Stimulated activated CD4-positive, alpha-beta T cell treated with anti-CD3 and anti-CD28 coated beads, Interleukin-4, amount 100 ng/mL, for 4 hours (primary cell): ENCODE results near the gene DIAPH3.

Experiments used
- DNase-seq, 2 experiments: peaks; one replicate each; pipeline ENCODE4 v3.0.0-alpha.2; 2020

DIAPH3 gene

DNA sequence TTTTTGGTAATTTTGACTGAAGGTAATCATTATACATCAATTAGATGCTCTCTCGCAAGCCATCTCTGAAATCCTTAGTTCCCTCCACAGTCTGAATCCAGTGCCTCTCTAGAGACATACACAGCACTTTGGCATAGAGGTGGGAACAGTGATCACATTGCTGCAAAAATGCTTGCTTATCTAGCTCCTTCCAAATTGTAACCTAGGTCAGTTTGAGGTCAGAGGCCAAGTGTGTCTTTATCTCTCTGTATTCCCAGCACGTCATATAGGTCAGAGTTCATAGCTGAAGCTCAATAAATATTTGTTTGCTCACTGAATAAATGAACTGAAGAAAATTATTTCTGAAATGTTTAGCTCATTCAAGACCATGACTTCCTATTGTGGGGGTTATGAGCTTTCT is 462.5 kb downstream of the DIAPH3 start:
- DNase-seq: no peak

DNA sequence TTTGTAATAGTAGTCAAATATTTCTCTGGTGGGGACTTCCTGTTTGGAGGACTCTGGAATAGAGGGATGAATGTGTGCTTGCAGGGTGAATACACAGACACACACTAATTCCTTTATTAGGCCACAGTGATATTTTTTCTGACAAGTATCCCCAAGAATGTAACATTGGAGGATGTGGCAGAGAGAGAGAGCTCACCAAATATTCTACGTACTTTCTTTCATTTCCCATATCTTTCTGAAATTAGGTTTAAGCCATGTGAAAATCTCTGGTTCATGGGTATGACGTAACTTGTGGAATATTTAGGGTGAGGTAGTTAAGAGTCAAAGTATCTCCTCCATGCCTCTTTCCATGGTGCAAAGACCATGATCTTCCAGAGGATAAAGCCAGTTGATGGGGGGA is 463.4 kb downstream of the DIAPH3 start:
- DNase-seq: no peak

DNA sequence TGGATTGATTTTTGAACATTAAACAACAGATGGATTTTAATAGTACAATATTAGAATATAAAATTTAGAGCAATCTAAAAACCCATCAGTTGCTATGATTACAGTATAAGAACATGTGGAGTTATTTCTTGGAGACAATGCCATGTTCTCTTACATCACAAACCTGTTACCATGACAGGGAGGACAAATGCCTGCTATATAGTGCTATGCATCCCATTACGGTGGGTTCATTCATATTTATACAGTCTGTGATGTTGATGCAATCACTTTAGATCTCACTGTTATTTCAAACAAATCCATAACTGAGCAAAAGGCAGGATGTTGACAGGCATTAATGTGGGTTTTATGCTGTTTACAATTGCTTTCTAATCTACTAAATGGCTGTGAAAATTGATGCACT is 467.5 kb downstream of the DIAPH3 start:
- DNase-seq: no peak

DNA sequence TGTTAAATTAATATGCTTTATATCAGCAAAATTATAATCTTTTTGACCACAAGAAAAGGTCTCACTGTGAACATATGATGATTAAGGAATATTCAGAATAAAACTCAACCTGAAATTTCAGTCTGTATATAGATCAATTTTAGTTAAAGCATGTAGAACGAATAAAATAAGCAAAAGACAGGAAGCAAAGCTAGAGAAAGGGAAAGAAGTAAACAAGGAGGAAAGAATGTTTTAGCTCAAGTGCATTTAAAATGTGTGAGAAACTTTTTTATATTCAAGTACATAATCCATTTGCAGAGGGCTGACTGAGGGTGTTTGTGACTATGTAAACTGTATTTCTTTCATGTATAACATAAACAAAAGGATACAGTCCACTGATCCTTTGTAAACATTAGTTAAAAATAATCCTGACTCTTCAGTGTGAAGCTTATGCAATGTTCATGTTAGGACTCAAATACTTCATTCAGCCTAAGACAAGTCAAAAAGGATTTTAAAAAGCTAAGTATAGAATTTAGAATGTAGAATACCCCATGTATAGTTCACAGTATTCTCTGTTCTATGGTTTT is 472.1 kb downstream of the DIAPH3 start:
- no peak for DNase-seq

DNA sequence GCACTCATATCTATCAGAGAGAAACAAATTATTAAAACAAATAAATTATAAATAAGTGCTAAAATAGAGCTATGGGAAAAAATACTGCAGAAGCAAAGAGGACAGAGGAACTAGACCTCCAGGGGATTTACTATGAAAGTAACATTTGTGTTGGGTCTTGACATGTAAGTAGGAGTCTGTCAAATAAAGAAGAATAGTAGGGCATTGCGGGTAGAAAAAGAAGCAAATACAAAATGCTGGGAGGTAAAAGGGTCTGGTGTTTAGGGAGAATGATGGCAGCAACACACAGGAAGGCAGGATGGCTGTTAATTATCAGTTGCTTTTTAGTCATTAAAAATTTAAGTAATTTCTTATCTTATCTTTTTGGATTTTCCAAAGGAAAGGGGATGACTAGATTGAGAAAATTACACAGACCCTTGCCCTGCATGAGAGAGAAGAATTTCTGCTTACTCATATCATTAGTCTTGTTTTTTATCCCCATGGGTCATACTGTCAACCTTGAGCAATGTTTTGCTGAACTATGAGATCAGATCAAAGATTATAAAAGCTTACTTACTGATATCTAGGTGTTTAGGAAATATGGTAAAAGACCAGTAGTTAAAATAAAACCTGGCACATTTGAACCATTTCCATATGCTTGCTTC is 472.7 kb downstream of the DIAPH3 start:
- DNase-seq: no peak

DNA sequence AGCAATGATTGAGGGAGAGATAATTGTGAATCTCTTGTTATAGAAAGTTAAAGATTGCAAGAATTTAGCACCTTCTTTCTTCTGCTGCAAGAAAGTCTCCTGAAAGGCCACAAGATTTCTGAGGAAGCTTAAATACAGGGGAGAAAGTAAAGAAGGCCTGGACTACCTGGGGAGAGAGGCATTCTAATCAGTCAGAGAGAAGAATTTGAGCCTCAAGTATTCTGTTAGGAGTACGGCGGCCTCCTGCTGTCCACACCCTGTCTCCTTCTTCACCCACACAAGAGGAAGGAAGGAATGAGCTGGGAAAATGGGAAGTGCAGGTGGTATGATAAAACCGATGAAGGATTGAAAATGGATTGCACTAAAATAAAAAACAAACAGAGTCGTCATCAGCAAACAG is 474.7 kb downstream of the DIAPH3 start:
- no peak for DNase-seq

DNA sequence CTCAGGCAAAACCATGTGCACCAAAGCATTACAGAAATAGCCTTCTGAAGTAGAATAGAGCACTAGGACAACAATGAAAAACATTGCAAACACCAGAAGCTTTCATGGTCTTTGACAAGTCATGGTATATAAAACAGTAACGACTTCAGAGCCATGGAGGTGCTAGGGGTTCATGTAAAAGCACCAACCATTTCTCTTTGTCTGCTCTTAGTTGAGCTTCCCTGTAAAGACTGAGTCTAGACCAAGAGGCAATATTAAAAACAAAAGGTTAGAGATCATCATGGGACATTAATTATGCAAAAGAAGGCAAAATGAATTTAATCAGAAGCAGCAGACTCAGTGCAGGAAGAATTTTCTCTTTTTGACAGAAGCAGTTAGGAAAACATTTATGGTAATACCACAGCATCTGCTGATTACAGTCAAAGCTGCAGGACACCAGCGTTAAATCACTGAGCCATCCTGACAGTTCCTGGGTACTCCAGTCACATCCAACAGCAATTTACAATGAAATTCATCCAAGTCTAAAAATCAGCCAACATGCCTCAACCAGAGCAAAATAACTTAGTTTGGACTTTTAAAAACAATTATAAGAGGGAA is 476.8 kb downstream of the DIAPH3 start:
- no peak for DNase-seq

DNA sequence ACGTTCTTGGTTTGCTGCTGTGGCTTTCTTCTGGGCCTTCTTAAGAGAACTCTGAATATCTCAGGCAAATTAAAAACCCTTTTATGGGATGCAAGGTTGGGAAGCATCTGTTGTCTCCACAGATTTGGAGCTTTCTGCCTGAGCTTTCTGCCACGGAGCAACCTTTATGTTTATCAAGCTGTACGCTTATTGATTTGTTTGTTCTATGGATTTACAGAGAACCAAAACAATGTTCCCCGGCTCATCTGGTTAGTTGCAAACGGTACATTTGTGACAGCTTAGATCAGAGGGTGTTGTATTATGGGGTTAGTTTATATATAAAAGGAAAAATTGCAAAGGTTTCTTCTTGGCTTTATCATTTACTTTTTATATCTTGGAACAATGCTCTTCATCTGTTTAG is 479.6 kb downstream of the DIAPH3 start:
- DNase-seq: no peak

DNA sequence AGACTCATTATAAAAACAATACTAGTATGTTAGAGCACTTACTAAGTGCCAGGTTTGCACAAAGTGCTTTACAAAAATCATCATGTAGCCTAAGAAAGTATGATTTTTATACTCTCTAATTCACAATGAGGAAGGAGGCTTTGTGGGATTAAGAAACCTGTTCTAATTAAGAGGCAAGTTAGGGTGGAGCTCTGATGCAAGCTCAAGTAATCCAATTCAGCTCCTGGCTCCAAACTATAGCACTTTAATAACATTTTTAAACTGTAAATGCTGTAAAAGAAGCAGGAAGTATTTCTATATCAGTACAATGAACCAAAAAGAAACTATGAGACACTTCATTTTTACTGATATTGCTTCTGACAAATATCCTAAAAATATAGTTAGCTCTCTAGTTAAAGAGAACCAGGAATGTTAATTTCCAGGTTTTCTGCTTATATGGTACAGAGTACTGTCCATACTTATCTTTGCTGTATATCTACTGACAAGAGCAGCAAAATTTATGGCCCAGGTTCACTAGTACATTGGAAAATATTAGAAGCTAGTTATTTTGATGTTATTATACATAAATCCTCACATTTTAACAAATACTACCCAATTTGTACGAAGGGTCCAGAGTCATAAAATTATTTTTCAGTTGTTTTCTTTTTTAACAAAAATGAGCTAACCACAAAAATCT is 482.0 kb downstream of the DIAPH3 start:
- no peak for DNase-seq

DNA sequence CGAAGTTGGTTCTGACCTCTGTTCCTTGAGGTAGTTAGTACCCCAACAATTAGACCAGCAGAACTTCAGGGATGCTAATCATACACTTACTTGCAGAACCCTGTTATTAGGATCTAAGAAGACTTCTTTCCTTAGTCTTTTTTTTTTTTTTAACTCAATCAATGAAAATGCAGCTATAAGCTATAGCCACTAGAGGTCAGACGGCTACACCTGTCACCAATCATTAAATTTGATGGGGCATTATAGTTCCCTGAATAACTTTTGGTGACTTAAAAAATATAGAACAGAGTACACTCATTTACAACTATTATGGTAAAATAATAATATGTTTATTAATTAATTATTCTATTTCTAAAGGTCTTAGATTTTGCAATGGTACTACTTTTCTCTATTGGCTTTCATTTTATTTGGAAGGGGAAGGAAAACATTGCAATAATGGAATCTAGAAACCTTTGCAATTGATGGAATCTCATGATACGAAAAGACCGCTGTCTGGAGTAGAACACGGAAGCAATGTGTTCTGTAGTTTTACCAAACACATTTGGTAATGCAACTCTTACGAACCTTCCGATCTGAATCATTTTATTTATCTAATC is 483.2 kb downstream of the DIAPH3 start:
- DNase-seq: no peak

DNA sequence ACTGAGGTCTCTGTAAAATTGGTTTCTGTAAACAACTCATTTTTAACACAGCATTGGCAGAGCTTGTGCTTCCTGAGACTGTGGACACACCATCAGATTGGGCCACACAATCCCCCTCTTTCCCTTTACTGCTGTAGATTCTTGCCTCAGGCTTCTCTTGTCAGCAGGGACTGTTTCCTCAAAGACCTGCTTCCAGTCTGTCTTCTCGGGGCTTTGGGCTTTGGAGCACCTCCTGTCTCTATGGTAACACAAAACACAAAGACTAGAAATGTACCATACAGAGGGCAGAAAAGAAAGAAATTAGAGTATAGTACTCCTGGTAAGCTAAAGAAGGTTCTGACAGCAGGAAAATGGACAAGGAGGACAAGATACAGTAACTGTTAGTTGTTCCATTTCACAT is 484.5 kb downstream of the DIAPH3 start:
- no peak for DNase-seq

DNA sequence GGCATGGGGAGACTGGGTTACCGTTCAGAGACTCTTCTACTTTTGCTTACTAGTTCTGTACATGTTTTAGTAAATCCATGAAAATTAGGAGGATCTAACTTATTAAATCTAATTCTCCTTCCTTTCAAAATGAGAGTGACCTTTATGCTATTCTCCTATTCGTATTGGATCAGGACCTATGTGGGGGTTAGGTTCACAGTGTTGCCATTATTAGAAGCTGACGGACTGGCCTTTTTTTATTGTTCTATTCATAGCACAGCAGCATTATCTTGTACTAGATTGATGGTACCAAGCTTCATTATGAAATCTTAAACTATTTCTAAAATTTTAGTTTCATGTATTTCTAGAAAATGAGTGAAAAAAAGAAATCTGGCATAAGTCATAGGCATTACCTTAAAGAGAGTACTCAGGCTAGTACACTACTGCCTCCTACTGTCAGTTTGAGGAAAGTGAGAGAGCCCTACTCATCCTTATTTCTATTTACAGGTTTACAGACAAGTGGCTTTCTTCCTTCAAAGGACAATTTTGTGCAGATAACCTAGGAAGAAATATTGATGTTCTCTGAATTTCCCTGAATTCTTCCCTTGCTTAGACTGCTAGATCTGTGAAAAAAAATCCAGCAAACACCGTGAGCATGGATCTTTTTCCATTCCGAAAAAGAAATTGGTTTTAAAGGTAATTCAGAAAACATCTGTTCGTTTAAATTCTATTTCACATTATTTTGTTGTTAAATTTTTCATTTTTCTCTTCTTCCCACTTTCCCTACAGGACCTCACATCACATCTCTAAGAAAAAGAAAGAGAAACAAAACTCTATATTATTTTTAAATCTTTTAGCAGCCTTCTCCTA is 485.5 kb downstream of the DIAPH3 start:
- DNase-seq: no peak

DNA sequence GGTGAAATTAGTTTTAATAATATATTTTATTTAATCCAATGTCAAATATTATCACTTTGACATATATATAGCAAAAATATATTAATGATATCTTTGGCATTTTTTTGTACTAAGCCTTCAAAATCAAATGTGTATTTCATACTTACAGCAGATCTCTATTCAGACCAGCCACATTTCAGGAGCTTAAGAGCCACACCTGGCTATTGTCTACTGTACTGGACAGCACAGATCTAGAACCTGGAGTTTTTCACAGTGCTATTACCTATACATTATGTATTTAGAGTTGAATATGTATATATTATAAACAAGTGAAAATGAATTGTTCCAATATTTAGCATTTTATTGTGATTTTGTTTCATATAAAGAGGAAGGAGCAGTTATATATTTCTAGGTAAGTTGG is 486.3 kb downstream of the DIAPH3 start:
- no peak for DNase-seq

DNA sequence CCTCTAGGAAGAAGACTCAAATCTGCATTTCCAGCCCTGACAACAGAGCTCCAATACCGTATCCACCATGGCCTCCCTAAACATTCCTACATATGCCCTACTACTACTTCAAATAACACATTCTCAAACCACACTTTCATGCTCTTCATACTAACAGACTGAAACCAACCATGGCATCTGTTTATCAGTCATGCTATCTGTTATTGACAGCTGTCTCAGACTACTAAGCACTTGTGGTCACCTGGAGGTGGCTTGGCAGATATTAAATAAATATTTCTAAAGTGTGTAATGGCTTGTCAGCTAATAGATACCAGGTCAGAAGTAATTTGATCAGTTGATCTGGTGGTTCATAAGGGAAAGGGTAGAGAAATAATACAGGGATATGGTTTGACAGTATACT is 489.1 kb downstream of the DIAPH3 start:
- DNase-seq: no peak

DNA sequence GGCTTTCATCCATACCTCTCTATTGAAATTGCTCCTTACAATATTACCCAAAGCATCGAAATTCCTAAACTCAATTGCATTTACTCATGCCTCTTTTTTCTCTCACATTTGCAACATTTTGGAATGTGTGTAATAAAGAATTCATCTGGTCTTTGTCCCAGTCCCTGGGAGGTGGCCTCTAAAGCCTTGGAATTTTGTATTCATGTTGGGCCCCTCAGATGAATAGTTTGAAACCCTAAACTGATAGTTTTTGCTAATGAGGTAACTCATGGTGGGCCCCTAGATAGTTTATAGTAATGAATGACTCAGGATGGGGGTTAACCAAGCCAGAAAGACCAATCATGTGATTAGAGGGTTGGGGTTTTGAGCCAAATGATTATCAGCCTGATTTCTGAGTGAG is 490.4 kb downstream of the DIAPH3 start:
- DNase-seq: no peak

DNA sequence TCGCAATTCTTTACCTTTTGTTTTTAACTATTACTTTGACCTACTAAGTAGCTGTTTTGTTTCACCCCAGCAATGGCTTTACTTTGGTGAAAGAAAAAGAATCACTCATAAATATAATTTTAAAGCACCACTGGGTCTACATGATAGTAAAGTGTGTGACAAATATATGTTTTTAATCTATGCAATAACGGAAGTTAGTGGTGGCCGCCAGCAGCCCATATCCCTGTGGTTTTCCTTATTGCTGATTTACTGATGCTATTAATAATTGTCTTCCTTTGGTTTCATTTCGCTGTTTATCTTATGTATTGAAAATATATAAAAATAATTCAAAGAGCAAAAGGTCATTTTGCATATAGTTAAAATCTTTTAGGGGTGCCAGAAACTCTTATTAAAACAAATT is 491.3 kb downstream of the DIAPH3 start:
- DNase-seq: no peak

DNA sequence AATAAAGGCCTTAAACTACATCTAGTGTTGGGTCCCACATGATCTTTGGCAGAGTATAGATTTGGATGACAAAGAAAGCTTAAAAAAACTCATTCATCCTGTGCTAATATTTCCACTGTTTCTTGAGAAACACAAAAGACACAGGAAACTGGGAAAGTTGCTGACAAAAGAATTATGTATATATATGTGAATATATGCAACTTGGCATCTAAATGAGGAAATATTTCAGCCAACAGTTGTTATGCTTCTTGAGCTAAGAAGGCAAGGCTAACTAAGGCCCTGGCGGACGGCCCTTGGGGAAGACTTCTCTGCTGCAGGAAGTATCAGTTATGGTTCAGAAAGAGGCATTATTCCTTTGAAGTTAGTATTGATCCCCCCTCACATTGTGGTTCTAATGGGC is 491.8 kb downstream of the DIAPH3 start:
- DNase-seq: no peak

DNA sequence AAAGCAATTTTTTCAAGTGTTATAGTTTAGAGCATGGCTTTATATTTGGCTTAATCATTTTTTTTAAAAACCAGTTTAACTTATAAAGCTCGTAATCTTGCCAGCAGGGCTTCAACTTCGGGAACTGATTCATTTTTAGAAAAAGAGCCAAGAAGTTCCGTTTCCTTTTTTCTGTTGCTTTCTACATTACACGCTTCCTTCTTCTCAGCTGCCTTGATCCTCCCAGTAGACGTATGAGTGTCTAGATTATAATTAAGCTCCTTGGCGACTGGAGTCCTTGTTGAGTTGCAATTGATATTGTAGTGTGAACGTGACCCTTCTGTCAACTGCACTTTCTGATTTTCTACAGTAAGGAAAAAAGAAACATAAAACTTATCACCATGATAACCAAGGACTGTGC is 497.2 kb downstream of the DIAPH3 start:
- no peak for DNase-seq

DNA sequence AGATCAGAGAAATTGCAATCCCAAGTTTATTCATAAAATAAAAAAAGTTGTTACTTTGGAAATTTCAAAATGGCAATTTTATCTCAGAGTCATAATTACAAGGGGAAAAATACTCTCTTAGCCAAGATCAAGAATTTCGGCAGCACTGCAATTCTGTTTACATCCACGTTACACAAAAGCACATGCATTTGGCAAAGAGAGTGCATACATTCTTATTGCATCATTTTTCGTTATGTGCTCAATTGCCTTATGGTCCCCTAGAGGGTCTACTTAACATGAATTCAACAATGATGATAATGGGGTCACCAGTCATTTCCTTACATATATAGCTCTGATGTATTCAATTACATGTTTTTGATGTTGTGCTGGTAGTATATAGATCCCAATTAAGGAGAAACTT is 498.0 kb downstream of the DIAPH3 start:
- DNase-seq: no peak

DNA sequence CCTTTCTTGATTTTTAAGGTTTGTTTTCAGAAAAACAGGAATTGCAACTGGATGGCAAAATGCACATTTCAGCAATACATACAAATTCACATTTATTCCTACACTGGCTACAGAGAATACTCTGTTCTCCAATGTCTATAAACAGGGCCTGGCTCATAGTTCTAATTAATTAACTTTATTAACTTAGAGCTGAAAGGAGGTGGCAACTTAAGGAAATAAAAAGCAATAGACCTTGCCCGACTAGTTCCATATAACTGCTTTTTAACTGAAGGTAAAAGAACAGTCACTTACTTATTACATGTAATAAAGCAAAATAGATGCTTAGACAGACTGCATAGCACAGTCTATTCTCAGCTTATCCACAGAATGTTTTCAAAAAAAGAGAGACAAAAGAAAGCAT is 498.5 kb downstream of the DIAPH3 start:
- DNase-seq: no peak

DNA sequence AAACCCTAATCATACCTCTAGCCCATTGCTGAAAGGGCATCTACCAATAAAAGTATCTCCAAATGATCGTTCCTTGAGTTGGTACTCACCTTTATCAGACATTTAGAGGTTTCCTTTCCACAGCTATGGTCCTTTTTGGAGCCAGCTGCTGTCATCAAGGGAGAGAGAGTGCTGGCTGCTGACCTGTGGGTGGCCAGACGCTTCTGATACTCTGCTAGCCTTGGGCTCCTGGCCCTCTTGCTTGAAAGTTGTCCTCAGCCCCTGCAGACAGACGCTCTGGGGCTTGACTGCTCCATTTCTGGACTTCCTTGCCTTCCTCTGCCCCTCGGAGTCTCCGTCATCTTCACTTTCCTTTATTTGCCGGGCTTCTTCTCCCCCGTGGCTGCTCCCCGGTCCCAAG is 499.1 kb downstream of the DIAPH3 start:
- no peak for DNase-seq

DNA sequence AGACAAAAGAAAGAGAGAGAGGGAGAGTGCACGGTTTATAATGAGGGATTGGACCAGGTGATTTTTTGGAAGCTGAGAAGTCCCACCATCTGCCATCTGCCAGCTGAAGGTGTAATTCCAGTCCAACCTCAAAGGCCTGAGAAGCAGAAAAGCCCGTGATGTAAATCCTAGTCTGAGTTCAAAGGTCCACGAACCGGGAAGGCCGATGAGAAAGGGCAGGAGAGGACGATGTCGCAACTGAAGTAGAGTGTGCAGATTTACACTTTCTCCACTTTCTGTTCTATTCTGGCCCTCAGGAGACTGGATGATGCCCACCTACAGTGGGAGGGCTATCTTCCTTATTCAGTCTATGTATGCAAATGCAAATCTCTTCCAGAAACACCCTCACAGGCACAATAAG is 500.0 kb downstream of the DIAPH3 start:
- no peak for DNase-seq

DNA sequence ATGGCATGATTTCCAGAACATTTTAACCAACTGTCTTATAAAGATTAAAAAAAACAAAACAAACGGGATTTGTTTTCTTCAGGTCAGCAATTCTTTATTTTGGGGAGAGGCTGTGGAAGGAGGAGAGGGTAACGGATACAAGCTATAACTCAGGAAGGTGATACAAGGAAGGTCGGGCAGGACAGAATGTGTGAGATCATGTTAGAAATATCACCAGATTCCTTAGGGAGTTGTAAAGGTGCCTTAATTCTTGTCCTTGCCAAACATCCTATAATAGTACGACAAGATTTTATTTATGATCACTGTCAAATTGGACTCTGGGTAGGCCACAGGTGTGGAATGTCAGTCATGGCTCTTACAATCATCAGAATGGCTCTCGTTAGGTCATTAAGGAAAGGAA is 503.1 kb downstream of the DIAPH3 start:
- DNase-seq: no peak
